Activated CD8-positive, alpha-beta T cell treated with anti-CD3 and anti-CD28 coated beads, Interleukin-2, amount 10 ng/mL, durations not matched to agents 7 days and 5 days (primary cell): Measurements from ENCODE around the gene RHOH. TPM values are rescaled to one million over a fixed set of nuclear protein-coding genes. Genes with fewer than 3 reads are reported as not detected.
A peak's percentile ranks its signal among the peaks of the same experiment; 100 is the strongest.

ENCODE experiments used
- ATAC-seq: fragments of 150-1000 bp; cut with Tn5 transposase; one replicate; pipeline ENCODE4 v1.10.0; 2021; ENCODE audit warnings: moderate library complexity
- CTCF ChIA-PET: fragments of 350-600 bp; sonication (Branson Sonifier 250); formaldehyde crosslinking; loops from one replicate; lab custom pipeline; 2021; ENCODE audit warnings: antibody characterized with exemption; lab: Charles Lee
- POLR2A ChIA-PET: fragments of 350-600 bp; sonication (Branson Sonifier 250); formaldehyde crosslinking; loops from one replicate; lab custom pipeline; 2021; ENCODE audit warnings: antibody characterized with exemption; lab: Charles Lee
- DNase-seq: peaks from one replicate; pipeline ENCODE4 v3.0.0-alpha.2; 2020
- H3K27ac Mint-ChIP-seq: one replicate; pipeline ENCODE4 v1.8.0; 2021; ENCODE audit warnings: mild to moderate bottlenecking, mixed read lengths
- H3K27me3 Mint-ChIP-seq: one replicate; pipeline ENCODE4 v1.8.0; 2021; ENCODE audit warnings: low read depth, mixed read lengths
- H3K36me3 Mint-ChIP-seq: one replicate; pipeline ENCODE4 v1.8.0; 2021; ENCODE audit warnings: low read depth, mixed read lengths
- H3K4me1 Mint-ChIP-seq: one replicate; pipeline ENCODE4 v1.8.0; 2021; ENCODE audit warnings: low read depth, mixed read lengths
- H3K4me3 Mint-ChIP-seq: one replicate; pipeline ENCODE4 v1.8.0; 2021; ENCODE audit warnings: mild to moderate bottlenecking, mixed read lengths
- H3K9me3 Mint-ChIP-seq: one replicate; pipeline ENCODE4 v1.8.0; 2022; ENCODE audit warnings: mixed read lengths; ENCODE audit not compliant: insufficient read depth
- total RNA-seq, 2 experiments: library from RNA; stranded (reverse); gene quantifications; one replicate each; pipeline ENCODE4 v1.2.3, GENCODE V29; 2021

RHOH gene
- total RNA-seq, 2 experiments from 2014 or later = 147 to 159 TPM

GRCh38 chr4:40187386-40187906, 9.4 kb upstream of the RHOH start:
- ChIA-PET POLR2A (interaction anchor here (16.0 kb wide), 1 partner anchor 20 kb away, joined by 517 read pairs; no protein-coding TSS in a partner anchor), CTCF (interaction anchor here (0.9 to 2.1 kb wide), 2 partner anchors 122 to 130 kb away, joined by 3 to 6 read pairs; no protein-coding TSS in a partner anchor)
- Mint-ChIP-seq H3K36me3 (peaks cover 3% of the 10 kb centered on the region), H3K27me3 (no peaks in the 10 kb centered on the region), H3K9me3 (no peaks in the 10 kb centered on the region), H3K4me1 (peaks cover 68% of the 10 kb centered on the region), H3K27ac (no peak overlapping the region), H3K4me3 (no peak overlapping the region)
- no peak for ATAC-seq
- DNase-seq = no peak

GRCh38 chr4:40190019-40190418, 6.8 kb upstream of the RHOH start:
- ATAC-seq = no peak
- H3K9me3 Mint-ChIP-seq = no peaks in the 10 kb centered on the region
- no peak for DNase-seq
- ChIA-PET CTCF (interaction anchor here (1.0 to 11.9 kb wide), 7 partner anchors 9 to 134 kb away, joined by 4 to 149 read pairs (median 10); partner anchors contain the start of gene N4BP2), POLR2A (interaction anchor here (1.1 to 16.0 kb wide), 3 partner anchors 17 to 35 kb away, joined by 3 to 517 read pairs (median 280); no protein-coding TSS in a partner anchor)
- no peaks in the 10 kb centered on the region for H3K27me3 Mint-ChIP-seq
- H3K4me3 Mint-ChIP-seq = peak overlapping the region; percentile 93
- H3K4me1 Mint-ChIP-seq = peaks cover 72% of the 10 kb centered on the region
- peak overlapping the region; percentile 81 for H3K27ac Mint-ChIP-seq
- peaks cover 3% of the 10 kb centered on the region for H3K36me3 Mint-ChIP-seq

GRCh38 chr4:40190465-40190864, 6.4 kb upstream of the RHOH start:
- Mint-ChIP-seq H3K36me3 (peaks cover 3% of the 10 kb centered on the region), H3K27me3 (no peaks in the 10 kb centered on the region), H3K4me3 (peak overlapping the region; percentile 93), H3K4me1 (peaks cover 76% of the 10 kb centered on the region), H3K27ac (peak overlapping the region; percentile 81), H3K9me3 (no peaks in the 10 kb centered on the region)
- DNase-seq (no peak), ATAC-seq (no peak)
- CTCF ChIA-PET = interaction anchor here (1.0 to 11.9 kb wide), 8 partner anchors 9 to 134 kb away, joined by 4 to 149 read pairs (median 9); partner anchors contain the start of gene N4BP2
- POLR2A ChIA-PET = interaction anchor here (1.0 to 16.0 kb wide), 4 partner anchors 8 to 35 kb away, joined by 3 to 517 read pairs (median 142); no protein-coding TSS in a partner anchor

- H3K27me3 Mint-ChIP-seq = no peaks in the 10 kb centered on the region
- peaks cover 5% of the 10 kb centered on the region for H3K36me3 Mint-ChIP-seq
- peak; percentile 11 for ATAC-seq
- H3K4me3 Mint-ChIP-seq = peak overlapping the region; percentile 93
- peak; percentile 48 for DNase-seq
- H3K9me3 Mint-ChIP-seq = no peaks in the 10 kb centered on the region
- H3K4me1 Mint-ChIP-seq = peaks cover 77% of the 10 kb centered on the region
- POLR2A ChIA-PET = interaction anchor here (0.7 to 16.0 kb wide), 7 partner anchors 9 to 134 kb away, joined by 3 to 517 read pairs (median 4); partner anchors contain the start of gene N4BP2
- CTCF ChIA-PET = interaction anchor here (0.7 to 11.9 kb wide), 16 partner anchors 9 to 135 kb away, joined by 3 to 149 read pairs (median 5); partner anchors contain the start of gene N4BP2
- peak overlapping the region; percentile 81 for H3K27ac Mint-ChIP-seq
Observed at GRCh38 chr4:40190880-40191815, 5.7 kb upstream of the RHOH start.

- Mint-ChIP-seq H3K36me3 (peaks cover 9% of the 10 kb centered on the region), H3K27ac (peak overlapping the region; percentile 96), H3K9me3 (no peaks in the 10 kb centered on the region), H3K27me3 (no peaks in the 10 kb centered on the region), H3K4me3 (peak overlapping the region; percentile 93), H3K4me1 (peaks cover 74% of the 10 kb centered on the region)
- ATAC-seq (no peak), DNase-seq (no peak)
- ChIA-PET POLR2A (interaction anchor here (0.6 to 16.0 kb wide), 4 partner anchors 15 to 136 kb away, joined by 3 to 517 read pairs (median 148); partner anchors contain the start of gene N4BP2), CTCF (interaction anchor here (1.0 to 11.9 kb wide), 13 partner anchors 8 to 136 kb away, joined by 3 to 149 read pairs (median 8); partner anchors contain the start of gene N4BP2)
Observed at GRCh38 chr4:40192114-40193015, 4.5 kb upstream of the RHOH start.

GRCh38 chr4:40193016-40193571, 3.7 kb upstream of the RHOH start:
- peak overlapping the region; percentile 93 for H3K4me3 Mint-ChIP-seq
- DNase-seq = peak; percentile 71
- H3K9me3 Mint-ChIP-seq = no peaks in the 10 kb centered on the region
- no peaks in the 10 kb centered on the region for H3K27me3 Mint-ChIP-seq
- H3K4me1 Mint-ChIP-seq = peaks cover 67% of the 10 kb centered on the region
- H3K27ac Mint-ChIP-seq = peak overlapping the region; percentile 96
- peak; percentile 31 for ATAC-seq
- peaks cover 15% of the 10 kb centered on the region for H3K36me3 Mint-ChIP-seq
- ChIA-PET POLR2A (interaction anchor here (0.7 to 16.0 kb wide), 6 partner anchors 8 to 115 kb away, joined by 3 to 517 read pairs (median 88); no protein-coding TSS in a partner anchor), CTCF (interaction anchor here (1.0 to 11.9 kb wide), 10 partner anchors 12 to 132 kb away, joined by 3 to 149 read pairs (median 6); no protein-coding TSS in a partner anchor)

GRCh38 chr4:40193578-40193977, 3.3 kb upstream of the RHOH start:
- ATAC-seq (peak; percentile 14), DNase-seq (no peak)
- Mint-ChIP-seq H3K36me3 (peaks cover 20% of the 10 kb centered on the region), H3K4me3 (peak overlapping the region; percentile 93), H3K4me1 (peaks cover 67% of the 10 kb centered on the region), H3K27me3 (no peaks in the 10 kb centered on the region), H3K27ac (peak overlapping the region; percentile 96), H3K9me3 (no peaks in the 10 kb centered on the region)
- ChIA-PET CTCF (interaction anchor here (1.4 to 11.9 kb wide), 3 partner anchors 11 to 135 kb away, joined by 3 to 149 read pairs (median 14); no protein-coding TSS in a partner anchor), POLR2A (interaction anchor here (0.7 to 16.0 kb wide), 6 partner anchors 8 to 114 kb away, joined by 3 to 517 read pairs (median 88); no protein-coding TSS in a partner anchor)

- no peaks in the 10 kb centered on the region for H3K9me3 Mint-ChIP-seq
- ChIA-PET POLR2A (interaction anchor here (0.7 to 16.0 kb wide), 12 partner anchors 9 to 139 kb away, joined by 3 to 517 read pairs (median 5); no protein-coding TSS in a partner anchor), CTCF (interaction anchor here (0.8 to 11.9 kb wide), 13 partner anchors 10 to 138 kb away, joined by 3 to 149 read pairs (median 5); partner anchors contain the start of gene N4BP2)
- peak overlapping the region; percentile 96 for H3K27ac Mint-ChIP-seq
- H3K4me3 Mint-ChIP-seq = peak overlapping the region; percentile 93
- ATAC-seq (peak; percentile 47), DNase-seq (peak; percentile 77)
- peaks cover 61% of the 10 kb centered on the region for H3K4me1 Mint-ChIP-seq
- no peaks in the 10 kb centered on the region for H3K27me3 Mint-ChIP-seq
- H3K36me3 Mint-ChIP-seq = peaks cover 31% of the 10 kb centered on the region
Observed at GRCh38 chr4:40194602-40195161, 2.1 kb upstream of the RHOH start.

GRCh38 chr4:40195182-40196177, 1.4 kb upstream of the RHOH start:
- DNase-seq (no peak), ATAC-seq (no peak)

More at GRCh38 chr4:40195182-40196177, 1.4 kb upstream of the RHOH start:
- Mint-ChIP-seq H3K27ac (peak overlapping the region; percentile 96), H3K36me3 (peaks cover 39% of the 10 kb centered on the region), H3K4me3 (peak overlapping the region; percentile 93), H3K9me3 (no peaks in the 10 kb centered on the region), H3K27me3 (no peaks in the 10 kb centered on the region), H3K4me1 (peaks cover 56% of the 10 kb centered on the region)
- ChIA-PET CTCF (interaction anchor here (0.8 to 11.9 kb wide), 13 partner anchors 9 to 139 kb away, joined by 3 to 149 read pairs (median 5); partner anchors contain the start of gene N4BP2), POLR2A (interaction anchor here (0.9 to 16.0 kb wide), 11 partner anchors 10 to 140 kb away, joined by 3 to 517 read pairs (median 6); no protein-coding TSS in a partner anchor)
